NCI-H2171 (cell line): ENCODE data around the gene ZNHIT3.
"Not testable (repeated sequence)": the region's sequence is repeated elsewhere in the genome, so short reads cannot be mapped to it uniquely, and the experiment has no call there.

Experiments used
- DNase-seq: peaks from one replicate; lab custom pipeline; 2025; lab: John Stamatoyannopoulos, UW

Gene ZNHIT3

DNA sequence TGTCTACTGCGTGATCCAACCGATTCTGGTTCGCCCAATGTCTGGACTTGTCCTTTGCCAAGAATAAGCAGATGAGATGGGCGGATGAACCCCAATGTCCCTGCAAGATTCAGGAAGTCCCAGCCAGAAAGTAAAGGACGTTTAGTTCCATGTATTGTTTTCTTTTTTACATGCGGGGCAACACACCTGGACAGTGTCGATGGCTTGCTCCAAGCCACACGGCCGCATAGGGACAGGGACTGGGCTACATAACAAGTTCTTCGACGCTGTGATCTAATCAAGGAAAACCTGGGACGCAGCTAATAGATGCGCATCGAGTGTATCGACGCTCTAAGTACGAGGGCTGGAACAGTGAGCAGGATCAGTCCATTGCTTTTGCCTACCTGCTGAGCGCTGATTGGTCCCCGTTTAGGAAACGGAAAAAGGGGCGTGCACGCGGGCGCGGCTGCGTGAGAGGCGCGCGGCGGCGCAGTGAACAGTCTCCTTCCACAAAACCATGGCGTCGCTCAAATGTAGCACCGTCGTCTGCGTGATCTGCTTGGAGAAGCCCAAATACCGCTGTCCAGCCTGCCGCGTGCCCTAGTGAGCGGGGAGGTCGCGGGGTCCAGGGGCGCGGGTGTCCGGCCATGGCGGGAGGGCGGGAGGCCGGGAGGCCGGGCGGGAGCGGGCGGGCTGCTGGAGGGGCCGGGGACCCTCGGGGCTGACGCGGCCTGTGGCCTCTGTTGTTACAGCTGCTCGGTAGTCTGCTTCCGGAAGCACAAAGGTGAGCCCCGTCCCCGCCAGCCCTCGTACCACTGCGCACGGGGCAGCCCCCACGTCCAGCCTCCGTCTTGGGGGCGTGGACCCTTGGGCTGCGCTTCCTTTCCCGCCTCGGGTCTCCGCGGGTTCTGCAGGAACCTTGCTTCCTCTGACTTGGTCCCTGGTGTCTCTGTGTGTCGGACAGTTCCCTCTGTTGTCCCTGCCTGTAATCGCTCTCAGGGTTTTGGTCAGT lies at the start of gene ZNHIT3:
Gene ZNHIT3, plus strand, starts transcription at position 478 of the 991 bp plus-strand sequence. Its CDS starts 19 bp downstream, at position 497.
- DNase-seq, result peak; percentile 95

DNA sequence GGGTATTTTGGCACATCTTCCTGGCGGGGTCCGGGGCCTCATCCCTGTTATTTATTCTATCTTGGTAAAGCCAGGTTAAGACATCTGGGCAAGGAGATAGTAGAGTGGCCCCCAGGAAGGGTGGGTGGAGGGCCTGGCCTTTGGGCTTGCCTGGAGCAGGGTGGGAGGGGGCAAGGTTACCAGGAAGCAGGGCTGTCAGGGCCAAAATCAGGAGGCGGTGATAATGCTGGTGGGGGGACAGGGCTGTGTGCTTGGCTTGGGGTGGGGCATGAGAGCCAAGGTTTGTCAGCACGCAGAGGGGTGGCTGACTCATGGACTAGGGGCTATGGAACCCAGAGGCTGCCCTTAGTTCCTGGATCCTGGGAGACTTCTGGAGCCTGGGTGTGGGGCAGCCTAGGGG lies 44.7 kb upstream of the ZNHIT3 start:
- DNase-seq, result not testable (repeated sequence)

GRCh38 chr17:36443777-36444176 lies 42.7 kb upstream of the ZNHIT3 start:
- DNase-seq, result no peak

DNA sequence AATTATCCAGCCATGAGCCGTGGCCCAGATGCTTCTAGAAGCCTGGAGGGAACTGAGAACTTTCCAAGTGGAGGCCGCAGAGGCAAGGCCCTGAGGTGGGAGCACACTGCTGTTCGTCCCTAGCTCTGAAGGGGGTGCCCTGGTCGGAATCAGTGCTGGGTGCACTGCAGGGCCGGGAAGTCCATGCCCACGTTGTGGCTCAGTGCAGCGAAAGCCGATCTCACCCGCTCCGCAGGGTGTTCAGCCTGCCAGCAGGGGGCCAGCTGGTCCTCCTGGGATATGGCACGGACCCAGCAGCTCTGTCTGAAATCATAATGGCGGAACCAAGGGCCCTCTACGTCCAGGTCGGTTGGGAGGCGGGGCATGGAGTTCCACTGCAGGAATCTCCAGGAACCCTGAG lies 36.5 kb upstream of the ZNHIT3 start:
- not testable (repeated sequence) for DNase-seq

GRCh38 chr17:36452888-36453287 lies 33.6 kb upstream of the ZNHIT3 start:
- DNase-seq, result not testable (repeated sequence)

GRCh38 chr17:36457701-36458100 lies 28.8 kb upstream of the ZNHIT3 start:
- DNase-seq, result not testable (repeated sequence)

DNA sequence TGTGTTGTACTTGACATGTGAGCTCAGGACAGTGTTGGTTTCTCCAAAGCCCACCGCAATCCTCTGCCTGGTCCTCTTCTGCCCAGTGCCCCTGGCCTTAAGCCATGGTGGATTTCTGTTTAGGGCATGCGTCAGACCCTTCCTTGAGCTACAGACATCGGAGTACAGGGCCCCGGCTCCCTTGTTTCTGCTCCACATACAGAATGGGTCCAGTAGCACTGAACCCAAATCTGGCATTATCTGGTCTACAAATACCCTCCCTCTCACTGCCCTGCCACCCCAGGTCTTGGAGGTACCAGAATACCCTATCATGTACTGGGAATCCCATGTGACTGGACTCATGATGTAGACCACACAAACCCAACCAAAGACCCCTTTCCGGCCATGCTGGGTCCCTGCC lies 27.4 kb upstream of the ZNHIT3 start:
- DNase-seq, result no peak

- DNase-seq, result no peak
These were observed 26.9 kb upstream of the ZNHIT3 start for GRCh38 chr17:36459601-36460000.

DNA sequence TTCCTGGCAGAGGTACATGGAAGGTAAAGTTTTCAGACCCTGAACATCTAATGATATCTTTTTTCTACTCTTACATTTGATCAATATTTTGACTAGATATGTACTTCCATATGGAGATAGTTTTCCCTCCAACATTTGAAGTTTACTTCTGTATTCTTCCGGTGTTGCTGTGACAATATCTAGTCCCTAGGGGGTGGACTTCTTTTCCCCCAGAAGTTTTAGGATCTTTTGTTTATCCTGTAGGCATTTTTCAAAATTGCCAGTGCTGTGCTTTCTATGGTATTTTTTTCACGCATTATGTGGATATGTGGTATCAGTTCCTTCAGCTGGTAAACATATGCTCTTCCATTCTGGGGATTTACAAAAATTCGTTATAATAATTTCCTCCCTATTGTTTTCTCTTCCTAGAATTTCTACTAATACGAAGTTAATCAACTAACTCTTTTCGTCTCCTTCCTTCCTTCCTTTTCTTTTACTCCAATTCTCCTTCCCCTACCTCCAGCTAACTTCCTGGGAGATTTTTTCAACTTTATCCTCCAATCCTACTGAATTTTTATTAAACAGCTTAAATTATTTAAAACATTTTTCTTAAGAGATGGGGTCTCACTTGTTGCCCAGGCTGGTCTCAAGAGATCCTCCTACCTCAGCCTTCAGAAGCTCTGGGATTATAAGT lies 26.1 kb upstream of the ZNHIT3 start:
- DNase-seq, result no peak

DNA sequence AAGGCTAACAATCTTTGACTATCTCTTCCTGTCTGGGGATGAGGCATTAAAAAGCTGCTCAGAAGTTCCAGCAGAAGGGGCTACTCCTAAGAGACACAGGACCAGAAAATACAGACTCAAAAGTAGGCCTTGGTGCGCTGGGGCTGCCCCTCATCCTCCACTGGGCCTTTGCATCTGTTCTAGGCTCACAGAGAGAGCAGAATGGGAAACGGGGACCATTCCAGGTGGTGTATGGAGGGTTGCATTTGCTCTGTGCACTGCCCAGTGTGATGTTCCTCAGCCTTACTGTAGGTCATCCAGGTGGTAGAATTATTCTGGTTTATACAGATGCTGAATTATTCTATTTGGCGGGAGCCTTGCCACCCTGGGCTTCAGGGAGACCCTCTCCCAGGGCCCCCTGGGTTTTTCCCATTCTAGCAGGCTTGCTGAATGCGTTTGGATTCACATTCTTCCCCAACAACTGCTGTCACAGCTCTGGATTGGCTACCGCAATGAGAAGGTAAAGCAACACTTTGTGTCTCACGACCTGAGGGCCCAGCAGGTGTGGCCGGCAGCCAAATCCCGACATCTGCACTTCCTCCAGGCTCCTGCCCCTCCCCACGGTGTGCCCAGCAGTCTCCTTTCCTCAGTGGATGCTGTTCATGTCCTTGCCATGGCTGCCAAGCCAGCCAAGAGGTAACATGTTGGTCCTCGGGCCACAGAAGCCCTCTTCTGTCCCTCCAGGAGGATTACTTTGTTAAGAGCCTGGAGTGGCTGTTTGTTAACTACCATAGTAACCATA lies 25.0 kb upstream of the ZNHIT3 start:
- DNase-seq, result no peak

GRCh38 chr17:36463916-36464764 lies 22.3 kb upstream of the ZNHIT3 start:
- no peak for DNase-seq

DNA sequence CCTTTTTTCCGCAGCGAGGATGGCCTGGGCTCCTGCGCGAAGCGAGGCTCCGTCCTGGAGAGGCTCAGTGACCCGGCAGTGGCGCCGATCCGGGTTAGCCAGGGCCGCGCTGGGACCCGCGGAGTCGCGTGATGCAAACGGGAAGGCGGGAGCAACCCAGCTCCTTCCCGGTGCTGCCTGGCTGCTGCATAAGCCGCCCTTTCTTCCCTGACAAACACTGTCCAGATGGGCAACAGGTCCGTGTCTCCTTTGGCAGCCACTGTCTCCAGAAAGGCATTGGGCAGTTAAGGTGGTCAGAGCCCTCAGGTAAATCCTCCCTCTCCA lies 21.8 kb upstream of the ZNHIT3 start:
- DNase-seq, result no peak

- peak; percentile 16 for DNase-seq
These were observed 17.4 kb upstream of the ZNHIT3 start for GRCh38 chr17:36468903-36469635.

DNA sequence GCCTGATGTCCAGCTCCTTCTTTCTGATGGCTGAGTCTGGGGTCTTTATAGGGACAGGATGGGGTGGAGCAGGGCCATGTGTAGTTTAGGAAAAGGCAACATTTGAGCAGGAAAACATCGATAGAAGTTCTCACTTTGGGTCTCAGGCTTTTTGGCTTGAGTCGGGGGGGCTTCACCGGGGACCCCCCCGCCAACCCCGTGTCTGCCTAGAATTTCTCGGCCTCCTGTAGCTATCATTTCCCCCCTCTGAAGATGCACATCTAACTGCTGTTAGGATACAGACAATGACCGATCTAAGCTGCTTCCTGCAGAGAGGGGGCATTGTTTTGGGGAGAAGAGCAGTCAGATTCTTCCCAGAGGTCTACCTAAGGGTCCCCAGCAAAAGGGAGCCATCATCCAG lies 16.7 kb upstream of the ZNHIT3 start:
- DNase-seq, result no peak

GRCh38 chr17:36470499-36470898 lies 16.0 kb upstream of the ZNHIT3 start:
- no peak for DNase-seq

- DNase-seq, result no peak
These were observed 11.9 kb upstream of the ZNHIT3 start for GRCh38 chr17:36474571-36474970.

- peak; percentile 11 for DNase-seq
These were observed 11.0 kb upstream of the ZNHIT3 start for GRCh38 chr17:36475346-36475970.

GRCh38 chr17:36481829-36482228 lies 4.7 kb upstream of the ZNHIT3 start:
- DNase-seq, result no peak

- DNase-seq, result peak; percentile 42
These were observed 3.6 kb upstream of the ZNHIT3 start for GRCh38 chr17:36482611-36483504.
